HFFc6 (cell line): ENCODE data around the gene ITGA11. TPM values are rescaled to one million over a fixed set of nuclear protein-coding genes. Genes with fewer than 3 reads are reported as not detected.

ENCODE experiments used
- DNase-seq: peaks from one replicate; pipeline ENCODE4 v3.0.0-alpha.2; 2018
- H3K27ac Mint-ChIP-seq: 2 replicates; pipeline ENCODE4 v1.8.0; 2020; ENCODE audit warnings: mild to moderate bottlenecking, mixed read lengths
- H3K27me3 Mint-ChIP-seq: 2 replicates; pipeline ENCODE4 v1.8.0; 2021; ENCODE audit warnings: mild to moderate bottlenecking, moderate library complexity, mixed read lengths; ENCODE audit not compliant: insufficient read depth
- H3K36me3 Mint-ChIP-seq: 2 replicates; pipeline ENCODE4 v1.8.0; 2021; ENCODE audit warnings: low read depth, mixed read lengths
- H3K4me1 Mint-ChIP-seq: 2 replicates; pipeline ENCODE4 v1.8.0; 2020; ENCODE audit warnings: low read depth, mixed read lengths
- H3K4me3 Mint-ChIP-seq: 2 replicates; pipeline ENCODE4 v1.8.0; 2020; ENCODE audit warnings: mild to moderate bottlenecking, moderate library complexity, mixed read lengths
- H3K9me3 Mint-ChIP-seq: 2 replicates; pipeline ENCODE4 v1.8.0; 2020; ENCODE audit warnings: mild to moderate bottlenecking, mixed read lengths
- total RNA-seq, 6 experiments: library from RNA; stranded (reverse); fragmentation: NEBNext Ultra II Directional; extraction: Animal tissue kit (Norgen Biotek cat#: 25700); gene quantifications; 2 replicates in 1 of 6; 3 replicates in 5 of 6; pipeline ENCODE4 v1.2.3, GENCODE V29; 2021
- TF ChIP-seq, protein P1 (sequence below): fragments of 200-600 bp; sonication (generic); IDR thresholded peaks from 2 replicates; pipeline ENCODE4 v1.5.0; 2021; ENCODE audit warnings: antibody characterized with exemption, mild to moderate bottlenecking

The ITGA11 gene
- total RNA-seq, 6 experiments from 2014 or later = 1.2 to 2.1 (median 1.4) TPM

DNA sequence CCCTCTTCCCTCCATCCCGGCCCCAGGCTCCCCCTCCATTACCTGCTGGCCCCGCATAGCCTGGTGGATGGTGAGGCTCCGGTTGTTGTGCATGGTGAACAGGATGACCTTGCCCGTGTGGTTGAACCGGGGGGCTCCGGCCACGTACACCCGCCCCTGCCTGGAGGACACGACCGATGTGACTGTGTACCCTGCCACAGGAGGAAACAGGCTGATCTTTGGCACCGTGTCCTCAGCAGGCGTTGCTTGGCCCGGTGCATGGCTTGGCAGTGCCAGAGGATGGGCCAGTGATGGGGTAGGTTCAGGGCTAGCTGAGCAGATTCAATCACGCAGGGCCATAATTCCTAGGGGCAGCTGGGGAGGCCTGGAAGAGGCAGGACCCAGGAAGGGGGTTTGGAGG is 96.3 kb downstream of the ITGA11 start:
- TF ChIP-seq, protein P1, sequence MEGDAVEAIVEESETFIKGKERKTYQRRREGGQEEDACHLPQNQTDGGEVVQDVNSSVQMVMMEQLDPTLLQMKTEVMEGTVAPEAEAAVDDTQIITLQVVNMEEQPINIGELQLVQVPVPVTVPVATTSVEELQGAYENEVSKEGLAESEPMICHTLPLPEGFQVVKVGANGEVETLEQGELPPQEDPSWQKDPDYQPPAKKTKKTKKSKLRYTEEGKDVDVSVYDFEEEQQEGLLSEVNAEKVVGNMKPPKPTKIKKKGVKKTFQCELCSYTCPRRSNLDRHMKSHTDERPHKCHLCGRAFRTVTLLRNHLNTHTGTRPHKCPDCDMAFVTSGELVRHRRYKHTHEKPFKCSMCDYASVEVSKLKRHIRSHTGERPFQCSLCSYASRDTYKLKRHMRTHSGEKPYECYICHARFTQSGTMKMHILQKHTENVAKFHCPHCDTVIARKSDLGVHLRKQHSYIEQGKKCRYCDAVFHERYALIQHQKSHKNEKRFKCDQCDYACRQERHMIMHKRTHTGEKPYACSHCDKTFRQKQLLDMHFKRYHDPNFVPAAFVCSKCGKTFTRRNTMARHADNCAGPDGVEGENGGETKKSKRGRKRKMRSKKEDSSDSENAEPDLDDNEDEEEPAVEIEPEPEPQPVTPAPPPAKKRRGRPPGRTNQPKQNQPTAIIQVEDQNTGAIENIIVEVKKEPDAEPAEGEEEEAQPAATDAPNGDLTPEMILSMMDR = 0 out of 2 replicates have a peak, but pooled peaks have one; percentile 8
- Mint-ChIP-seq H3K9me3 (no peaks in the 10 kb centered on the region), H3K4me3 (no peak overlapping the region), H3K27me3 (peaks cover 23% of the 10 kb centered on the region), H3K36me3 (no peaks in the 10 kb centered on the region), H3K27ac (no peak overlapping the region), H3K4me1 (peaks cover 15% of the 10 kb centered on the region)
- no peak for DNase-seq

DNA sequence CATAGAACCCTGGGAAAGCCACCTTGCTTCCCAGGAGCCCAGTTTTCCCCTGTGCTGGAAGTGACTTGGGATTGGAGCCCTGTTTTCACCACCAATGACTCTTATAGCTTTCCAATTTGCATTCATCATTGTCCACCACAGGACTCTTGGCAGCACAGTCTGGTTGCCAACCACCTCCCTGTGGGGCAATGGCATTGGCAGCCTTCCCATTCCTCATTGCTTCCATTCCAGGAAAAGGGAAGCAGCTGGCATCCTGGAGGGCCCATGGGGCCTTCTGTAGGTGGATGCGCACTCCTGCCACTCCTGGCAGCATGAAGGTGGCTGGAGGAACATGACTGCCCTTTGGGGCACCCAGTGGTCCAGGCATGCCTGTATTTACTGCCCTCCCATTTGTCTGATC is 96.7 kb downstream of the ITGA11 start:
- H3K36me3 Mint-ChIP-seq = no peaks in the 10 kb centered on the region

DNA sequence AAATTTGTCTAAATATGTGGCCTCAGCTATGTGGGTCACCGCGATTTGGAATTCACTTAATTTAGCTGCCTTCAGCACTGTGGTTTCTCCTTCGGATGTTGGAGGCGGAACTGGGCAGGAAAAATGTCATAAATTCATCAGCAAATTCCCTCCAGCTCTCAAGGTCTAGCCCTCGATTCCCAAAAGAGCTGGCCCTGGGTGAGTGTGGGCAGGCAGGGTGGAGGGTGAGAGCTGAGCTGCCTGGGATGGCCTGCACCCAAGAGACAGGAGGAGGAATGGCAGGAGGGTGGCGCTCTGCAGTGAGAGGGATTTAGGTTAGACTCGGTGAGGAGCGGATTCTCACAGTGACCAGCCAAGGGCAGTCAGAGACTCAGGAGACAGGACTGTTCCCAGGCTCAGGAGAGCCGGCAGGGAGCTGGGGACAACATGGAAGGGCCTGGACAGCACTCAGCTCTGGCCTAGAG is 97.3 kb downstream of the ITGA11 start:
- Mint-ChIP-seq H3K27me3 (peaks cover 25% of the 10 kb centered on the region), H3K9me3 (no peaks in the 10 kb centered on the region), H3K4me1 (peaks cover 15% of the 10 kb centered on the region), H3K36me3 (no peaks in the 10 kb centered on the region), H3K4me3 (no peak overlapping the region), H3K27ac (no peak overlapping the region)
- no peak for DNase-seq
- TF ChIP-seq, protein P1 = no peak

More for the DNA sequence above, 96.7 kb downstream of the ITGA11 start:
- H3K27me3 Mint-ChIP-seq = peaks cover 26% of the 10 kb centered on the region
- peaks cover 15% of the 10 kb centered on the region for H3K4me1 Mint-ChIP-seq
- TF ChIP-seq, protein P1 = no peak
- H3K4me3 Mint-ChIP-seq = no peak overlapping the region
- H3K27ac Mint-ChIP-seq = no peak overlapping the region
- no peaks in the 10 kb centered on the region for H3K9me3 Mint-ChIP-seq
- DNase-seq = no peak

DNA sequence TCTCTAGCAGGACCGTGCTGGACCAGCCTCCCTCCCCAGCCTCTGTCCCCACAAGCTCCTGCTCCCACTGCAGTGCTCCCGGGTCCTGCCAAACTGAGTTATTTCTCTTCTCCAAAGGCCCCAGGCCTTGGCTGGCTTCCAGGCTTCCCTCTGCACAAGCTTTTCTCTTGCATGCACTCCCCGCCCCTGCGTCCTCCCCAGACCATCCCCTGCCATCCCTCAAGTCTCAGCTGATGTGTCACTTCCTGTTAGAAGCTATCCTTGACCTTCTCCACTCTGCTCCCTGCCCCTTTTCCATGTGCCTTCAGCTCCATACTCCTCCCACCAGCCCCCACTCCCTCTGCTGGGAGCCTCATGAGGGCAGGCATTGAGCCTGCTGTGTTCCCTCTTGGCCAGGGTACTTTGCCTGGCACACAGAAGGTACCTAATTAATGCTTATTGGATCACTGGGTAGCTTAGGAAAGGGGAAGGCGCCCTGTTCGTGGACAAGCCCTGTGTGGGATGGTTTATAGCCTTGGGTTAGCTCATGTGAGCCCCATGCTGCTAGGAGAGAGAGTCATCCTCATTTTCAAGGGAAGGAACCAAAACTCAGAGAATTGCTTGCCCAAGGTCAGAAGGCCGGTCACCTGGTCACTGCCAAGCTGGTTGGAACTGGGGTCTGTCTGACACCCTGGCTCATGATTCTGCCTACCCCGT is 98.0 kb downstream of the ITGA11 start:
- no peak for DNase-seq
- Mint-ChIP-seq H3K27me3 (peaks cover 29% of the 10 kb centered on the region), H3K4me1 (peaks cover 15% of the 10 kb centered on the region), H3K27ac (no peak overlapping the region; the same call in 1 of the 2 replicates), H3K36me3 (no peaks in the 10 kb centered on the region), H3K9me3 (no peaks in the 10 kb centered on the region), H3K4me3 (no peak overlapping the region)
- TF ChIP-seq, protein P1 = no peak

DNA sequence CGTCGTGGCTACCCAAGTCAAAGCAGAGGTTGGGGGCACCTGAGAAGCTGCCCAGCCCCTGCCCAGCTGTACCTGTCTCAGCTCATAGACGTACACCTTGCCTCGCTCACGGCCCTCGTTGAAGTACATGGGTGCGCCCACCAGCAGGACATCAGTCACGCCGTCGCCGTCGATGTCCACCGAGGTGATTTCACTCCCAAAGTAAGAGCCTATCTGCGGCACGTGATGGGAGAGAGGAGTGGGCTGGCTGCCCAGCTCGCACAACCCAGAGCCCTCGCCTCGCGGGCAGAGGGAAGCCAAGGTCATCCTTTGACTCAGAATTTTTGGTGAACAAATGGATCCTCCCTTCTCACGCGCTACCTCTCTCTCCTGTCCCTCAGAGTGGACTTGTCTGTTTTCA is 99.7 kb downstream of the ITGA11 start:
- peaks cover 27% of the 10 kb centered on the region for H3K4me1 Mint-ChIP-seq
- H3K36me3 Mint-ChIP-seq = no peaks in the 10 kb centered on the region
- TF ChIP-seq, protein P1 = no peak
- peaks cover 33% of the 10 kb centered on the region for H3K27me3 Mint-ChIP-seq
- DNase-seq = no peak
- no peaks in the 10 kb centered on the region for H3K9me3 Mint-ChIP-seq
- H3K27ac Mint-ChIP-seq = no peak overlapping the region
- no peak overlapping the region for H3K4me3 Mint-ChIP-seq
